Liver (tissue), 3 donors: ENCODE results near the gene TFF2.

ENCODE experiments used
- EGR1 ChIP-seq, 2 donors: IDR thresholded peaks; 2 replicates each; pipeline ENCODE4 v1.6.1; 2016 to 2018; ENCODE audit warnings: antibody characterized with exemption in 2 of 2, low read depth in 2 of 2
- HNF4G ChIP-seq: IDR thresholded peaks from 2 replicates; pipeline ENCODE4 v1.6.1; 2016; ENCODE audit warnings: antibody characterized with exemption
- JUND ChIP-seq, 2 donors: IDR thresholded peaks; 2 replicates each; pipeline ENCODE4 v1.6.1; 2016; ENCODE audit warnings: antibody characterized with exemption in 2 of 2
- NR2F2 ChIP-seq: IDR thresholded peaks from 2 replicates; pipeline ENCODE4 v1.6.1; 2016; ENCODE audit warnings: antibody characterized with exemption
- RAD21 ChIP-seq, 2 donors: IDR thresholded peaks; 2 replicates each; pipeline ENCODE4 v1.6.1; 2016; ENCODE audit warnings: antibody characterized with exemption in 2 of 2, mild to moderate bottlenecking in 2 of 2
- RXRA ChIP-seq, 2 donors: IDR thresholded peaks; 2 replicates each; pipeline ENCODE4 v1.6.1; 2017 to 2018; ENCODE audit warnings: antibody characterized with exemption in 2 of 2, mild to moderate bottlenecking in 1 of 2
- TAF1 ChIP-seq: conservative IDR thresholded peaks from 2 replicates; pipeline ENCODE4 v1.6.1; 2016; ENCODE audit warnings: antibody characterized with exemption, mild to moderate bottlenecking
- YY1 ChIP-seq: IDR thresholded peaks from 2 replicates; pipeline ENCODE4 v1.6.1; 2016; ENCODE audit warnings: antibody characterized with exemption, mild to moderate bottlenecking
- TF ChIP-seq, protein P1 (sequence below): fragments of 150-350 bp; IDR thresholded peaks from 2 replicates; pipeline ENCODE4 v1.5.1; 2017; ENCODE audit warnings: improper control_type of control experiment, low read depth, low read length; ENCODE audit not compliant: missing input control
- TF ChIP-seq, protein P2 (sequence below): IDR thresholded peaks from 2 replicates; pipeline ENCODE4 v1.6.1; 2016; ENCODE audit warnings: antibody characterized with exemption
- TF ChIP-seq, protein P3 (sequence below): IDR thresholded peaks from 2 replicates; pipeline ENCODE4 v1.6.1; 2016; ENCODE audit warnings: antibody characterized with exemption, mild to moderate bottlenecking
- TF ChIP-seq, protein P4 (sequence below): IDR thresholded peaks from 2 replicates; pipeline ENCODE4 v1.6.1; 2016; ENCODE audit warnings: antibody characterized with exemption
- donor health status: healthy.
- donor health status: healthy.

DNA sequence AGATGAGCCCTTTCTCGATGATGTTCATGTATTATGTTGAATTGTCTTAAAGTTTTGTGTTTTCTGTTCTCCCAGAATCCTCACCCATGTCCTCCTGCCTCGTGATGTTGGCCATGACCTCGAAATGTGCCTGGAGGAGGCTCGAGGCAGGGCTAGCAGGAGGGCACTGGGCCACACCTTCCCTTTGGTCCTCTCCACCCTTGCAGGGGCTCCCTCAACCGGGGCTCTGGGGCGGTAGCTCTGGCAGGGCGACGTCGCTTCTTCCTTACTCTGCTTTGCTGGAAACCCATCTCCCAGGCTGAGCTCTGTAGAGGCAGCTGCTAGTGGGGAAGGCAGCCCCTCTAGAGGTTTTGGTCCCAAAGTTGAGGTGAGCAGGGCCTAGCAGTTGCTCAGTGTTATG is 49.8 kb downstream of the TFF2 start:
- TF ChIP-seq, protein P1, sequence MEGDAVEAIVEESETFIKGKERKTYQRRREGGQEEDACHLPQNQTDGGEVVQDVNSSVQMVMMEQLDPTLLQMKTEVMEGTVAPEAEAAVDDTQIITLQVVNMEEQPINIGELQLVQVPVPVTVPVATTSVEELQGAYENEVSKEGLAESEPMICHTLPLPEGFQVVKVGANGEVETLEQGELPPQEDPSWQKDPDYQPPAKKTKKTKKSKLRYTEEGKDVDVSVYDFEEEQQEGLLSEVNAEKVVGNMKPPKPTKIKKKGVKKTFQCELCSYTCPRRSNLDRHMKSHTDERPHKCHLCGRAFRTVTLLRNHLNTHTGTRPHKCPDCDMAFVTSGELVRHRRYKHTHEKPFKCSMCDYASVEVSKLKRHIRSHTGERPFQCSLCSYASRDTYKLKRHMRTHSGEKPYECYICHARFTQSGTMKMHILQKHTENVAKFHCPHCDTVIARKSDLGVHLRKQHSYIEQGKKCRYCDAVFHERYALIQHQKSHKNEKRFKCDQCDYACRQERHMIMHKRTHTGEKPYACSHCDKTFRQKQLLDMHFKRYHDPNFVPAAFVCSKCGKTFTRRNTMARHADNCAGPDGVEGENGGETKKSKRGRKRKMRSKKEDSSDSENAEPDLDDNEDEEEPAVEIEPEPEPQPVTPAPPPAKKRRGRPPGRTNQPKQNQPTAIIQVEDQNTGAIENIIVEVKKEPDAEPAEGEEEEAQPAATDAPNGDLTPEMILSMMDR, result no peak
- TF ChIP-seq EGR1 (IDR thresholded peaks at IDR 0.05; ENCODE audit: low read depth in 2 of 2), result no peak
- TF ChIP-seq TAF1, result no peak
- TF ChIP-seq HNF4G, result no peak
- TF ChIP-seq, protein P2, sequence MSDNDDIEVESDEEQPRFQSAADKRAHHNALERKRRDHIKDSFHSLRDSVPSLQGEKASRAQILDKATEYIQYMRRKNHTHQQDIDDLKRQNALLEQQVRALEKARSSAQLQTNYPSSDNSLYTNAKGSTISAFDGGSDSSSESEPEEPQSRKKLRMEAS, result no peak
- TF ChIP-seq RXRA (IDR thresholded peaks at IDR 0.05), result no peak
- TF ChIP-seq, protein P3, sequence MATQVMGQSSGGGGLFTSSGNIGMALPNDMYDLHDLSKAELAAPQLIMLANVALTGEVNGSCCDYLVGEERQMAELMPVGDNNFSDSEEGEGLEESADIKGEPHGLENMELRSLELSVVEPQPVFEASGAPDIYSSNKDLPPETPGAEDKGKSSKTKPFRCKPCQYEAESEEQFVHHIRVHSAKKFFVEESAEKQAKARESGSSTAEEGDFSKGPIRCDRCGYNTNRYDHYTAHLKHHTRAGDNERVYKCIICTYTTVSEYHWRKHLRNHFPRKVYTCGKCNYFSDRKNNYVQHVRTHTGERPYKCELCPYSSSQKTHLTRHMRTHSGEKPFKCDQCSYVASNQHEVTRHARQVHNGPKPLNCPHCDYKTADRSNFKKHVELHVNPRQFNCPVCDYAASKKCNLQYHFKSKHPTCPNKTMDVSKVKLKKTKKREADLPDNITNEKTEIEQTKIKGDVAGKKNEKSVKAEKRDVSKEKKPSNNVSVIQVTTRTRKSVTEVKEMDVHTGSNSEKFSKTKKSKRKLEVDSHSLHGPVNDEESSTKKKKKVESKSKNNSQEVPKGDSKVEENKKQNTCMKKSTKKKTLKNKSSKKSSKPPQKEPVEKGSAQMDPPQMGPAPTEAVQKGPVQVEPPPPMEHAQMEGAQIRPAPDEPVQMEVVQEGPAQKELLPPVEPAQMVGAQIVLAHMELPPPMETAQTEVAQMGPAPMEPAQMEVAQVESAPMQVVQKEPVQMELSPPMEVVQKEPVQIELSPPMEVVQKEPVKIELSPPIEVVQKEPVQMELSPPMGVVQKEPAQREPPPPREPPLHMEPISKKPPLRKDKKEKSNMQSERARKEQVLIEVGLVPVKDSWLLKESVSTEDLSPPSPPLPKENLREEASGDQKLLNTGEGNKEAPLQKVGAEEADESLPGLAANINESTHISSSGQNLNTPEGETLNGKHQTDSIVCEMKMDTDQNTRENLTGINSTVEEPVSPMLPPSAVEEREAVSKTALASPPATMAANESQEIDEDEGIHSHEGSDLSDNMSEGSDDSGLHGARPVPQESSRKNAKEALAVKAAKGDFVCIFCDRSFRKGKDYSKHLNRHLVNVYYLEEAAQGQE, result no peak
- no peak for TF ChIP-seq JUND (IDR thresholded peaks at IDR 0.05)
- TF ChIP-seq NR2F2, result no peak
- no peak for TF ChIP-seq RAD21 (IDR thresholded peaks at IDR 0.05)
- TF ChIP-seq YY1, result no peak
- TF ChIP-seq, protein P4, sequence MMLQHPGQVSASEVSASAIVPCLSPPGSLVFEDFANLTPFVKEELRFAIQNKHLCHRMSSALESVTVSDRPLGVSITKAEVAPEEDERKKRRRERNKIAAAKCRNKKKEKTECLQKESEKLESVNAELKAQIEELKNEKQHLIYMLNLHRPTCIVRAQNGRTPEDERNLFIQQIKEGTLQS, result no peak
